ENCODE data around the gene PARD6G.

PARD6G gene

GRCh38 chr18:80170395-80171053 lies 76.8 kb downstream of the PARD6G start:
- ATAC-seq, result no peak
- no peak for TF ChIP-seq PATZ1 (CRISPR knock-in tag; IDR thresholded peaks at IDR 0.05; ENCODE audit: borderline replicate concordance)
- no peak for TF ChIP-seq ZFP3 (CRISPR knock-in tag; IDR thresholded peaks at IDR 0.05)
- no peak for TF ChIP-seq TCF4 (CRISPR knock-in tag; IDR thresholded peaks at IDR 0.05; ENCODE audit: borderline replicate concordance)
- TF ChIP-seq ZC3H10 (CRISPR knock-in tag; IDR thresholded peaks at IDR 0.05), result no peak
- TF ChIP-seq ZNF70 (CRISPR knock-in tag; IDR thresholded peaks at IDR 0.05), result no peak

GRCh38 chr18:80169607-80170006 lies 77.7 kb downstream of the PARD6G start:
- no peak for TF ChIP-seq TOX (CRISPR knock-in tag; IDR thresholded peaks at IDR 0.05; ENCODE audit: borderline replicate concordance)
- no peak for TF ChIP-seq ZNF565 (CRISPR knock-in tag; conservative IDR thresholded peaks at IDR 0.05; ENCODE audit: low read depth)
- no peak for TF ChIP-seq ZC3H10 (CRISPR knock-in tag; IDR thresholded peaks at IDR 0.05)
- TF ChIP-seq BACH2 (CRISPR knock-in tag; IDR thresholded peaks at IDR 0.05; ENCODE audit: borderline replicate concordance), result no peak
- TF ChIP-seq SNAI2 (CRISPR knock-in tag; IDR thresholded peaks at IDR 0.05), result no peak
- no peak for TF ChIP-seq ISL1 (CRISPR knock-in tag; IDR thresholded peaks at IDR 0.05)
- no peak for TF ChIP-seq TSHZ2 (CRISPR knock-in tag; IDR thresholded peaks at IDR 0.05)
- no peak for ATAC-seq

- no peak for TF ChIP-seq ZNF70 (CRISPR knock-in tag; IDR thresholded peaks at IDR 0.05)
- no peak for TF ChIP-seq OSR1 (CRISPR knock-in tag; IDR thresholded peaks at IDR 0.05)
- no peak for TF ChIP-seq ZFP30 (CRISPR knock-in tag; IDR thresholded peaks at IDR 0.05)
- TF ChIP-seq ARNTL (CRISPR knock-in tag; IDR thresholded peaks at IDR 0.05; ENCODE audit: borderline replicate concordance, low read depth), result no peak
- no peak for TF ChIP-seq TCF4 (CRISPR knock-in tag; IDR thresholded peaks at IDR 0.05; ENCODE audit: borderline replicate concordance)
- TF ChIP-seq ESRRG (CRISPR knock-in tag; IDR thresholded peaks at IDR 0.05), result no peak
- no peak for TF ChIP-seq TOX (CRISPR knock-in tag; IDR thresholded peaks at IDR 0.05; ENCODE audit: borderline replicate concordance)
- TF ChIP-seq CSDC2 (CRISPR knock-in tag; IDR thresholded peaks at IDR 0.05), result no peak
- no peak for TF ChIP-seq GLIS3 (CRISPR knock-in tag; IDR thresholded peaks at IDR 0.05)
- TF ChIP-seq RARB (CRISPR knock-in tag; IDR thresholded peaks at IDR 0.05), result no peak
- no peak for TF ChIP-seq ZC3H10 (CRISPR knock-in tag; IDR thresholded peaks at IDR 0.05)
- ATAC-seq, result no peak
These were observed 78.3 kb downstream of the PARD6G start for GRCh38 chr18:80168982-80169381.

- no peak for TF ChIP-seq CSDC2 (CRISPR knock-in tag; IDR thresholded peaks at IDR 0.05)
- no peak for TF ChIP-seq ZC3H10 (CRISPR knock-in tag; IDR thresholded peaks at IDR 0.05)
- TF ChIP-seq ZNF8 (CRISPR knock-in tag; IDR thresholded peaks at IDR 0.05), result no peak
- TF ChIP-seq TCF4 (CRISPR knock-in tag; IDR thresholded peaks at IDR 0.05; ENCODE audit: borderline replicate concordance), result no peak
- TF ChIP-seq ZFP30 (CRISPR knock-in tag; IDR thresholded peaks at IDR 0.05), result no peak
- no peak for TF ChIP-seq POU6F1 (CRISPR knock-in tag; IDR thresholded peaks at IDR 0.05; ENCODE audit: borderline replicate concordance, low read depth)
- no peak for TF ChIP-seq ISL1 (CRISPR knock-in tag; IDR thresholded peaks at IDR 0.05)
- TF ChIP-seq TOX (CRISPR knock-in tag; IDR thresholded peaks at IDR 0.05; ENCODE audit: borderline replicate concordance), result no peak
- TF ChIP-seq TSHZ2 (CRISPR knock-in tag; IDR thresholded peaks at IDR 0.05), result no peak
- no peak for TF ChIP-seq PATZ1 (CRISPR knock-in tag; IDR thresholded peaks at IDR 0.05; ENCODE audit: borderline replicate concordance)
- no peak for TF ChIP-seq CREB5 (CRISPR knock-in tag; IDR thresholded peaks at IDR 0.05; ENCODE audit: low read depth)
- TF ChIP-seq BACH2 (CRISPR knock-in tag; IDR thresholded peaks at IDR 0.05; ENCODE audit: borderline replicate concordance), result no peak
- TF ChIP-seq ZNF70 (CRISPR knock-in tag; IDR thresholded peaks at IDR 0.05), result no peak
- no peak for ATAC-seq
These were observed 79.0 kb downstream of the PARD6G start for GRCh38 chr18:80168346-80168745.
